Measurements from ENCODE around the gene TSPAN16.

Gene TSPAN16

DNA sequence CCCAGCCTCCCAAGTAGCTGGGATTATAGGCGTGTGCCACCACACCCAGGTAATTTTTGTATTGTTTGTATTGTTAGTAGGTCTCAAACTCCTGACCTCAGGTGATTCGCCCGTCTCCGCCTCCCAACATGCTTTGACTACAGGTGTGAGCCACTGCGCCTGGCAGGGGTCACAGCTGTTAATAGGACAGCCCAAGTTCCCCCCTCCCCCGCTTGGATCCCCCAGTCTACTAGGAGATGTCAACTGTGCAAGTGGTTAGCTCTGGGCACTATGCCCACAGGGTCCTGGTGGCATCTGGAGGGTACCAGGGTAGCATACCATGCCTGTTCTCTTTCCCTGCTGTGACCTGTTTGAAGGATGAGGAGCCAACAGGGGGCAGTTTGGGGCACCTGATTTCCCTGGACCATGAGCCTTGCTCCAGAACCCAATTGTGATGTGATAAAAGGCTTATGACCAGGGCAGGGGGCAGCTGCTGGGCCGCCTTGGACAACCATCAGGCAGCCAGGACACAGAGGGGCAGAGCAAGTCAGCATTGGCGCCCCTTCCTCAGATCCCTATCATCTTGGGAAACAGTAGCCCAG lies at the start of gene TSPAN16:
Gene TSPAN16 (plus strand): TSS at position 496 of the 581 bp plus-strand sequence. CDS start 138 bp downstream, outside the sequence.
- no peak for DNase-seq (ENCODE audit: low read depth in 2 of 2)

DNA sequence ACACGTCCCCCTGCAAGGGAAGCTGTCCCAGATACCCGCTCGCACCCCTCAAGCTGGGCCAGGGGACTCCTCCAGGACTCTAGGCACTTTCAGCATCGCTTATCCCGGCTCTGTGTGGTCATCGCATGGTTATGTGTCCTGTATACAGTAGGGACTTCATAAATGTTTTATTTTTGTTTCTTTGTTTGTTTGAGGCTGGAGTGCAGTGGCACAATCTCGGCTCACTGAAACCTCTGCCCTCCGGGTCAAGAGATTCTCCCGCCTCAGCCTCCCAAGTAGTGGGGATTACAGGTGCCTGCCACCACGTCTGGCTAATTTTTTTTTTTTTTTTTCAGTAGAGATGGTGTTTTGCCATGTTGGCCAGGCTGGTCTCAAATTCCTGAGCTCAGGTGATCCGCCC lies 49.0 kb upstream of the TSPAN16 start:
- no peak for DNase-seq (ENCODE audit: low read depth in 2 of 2)

DNA sequence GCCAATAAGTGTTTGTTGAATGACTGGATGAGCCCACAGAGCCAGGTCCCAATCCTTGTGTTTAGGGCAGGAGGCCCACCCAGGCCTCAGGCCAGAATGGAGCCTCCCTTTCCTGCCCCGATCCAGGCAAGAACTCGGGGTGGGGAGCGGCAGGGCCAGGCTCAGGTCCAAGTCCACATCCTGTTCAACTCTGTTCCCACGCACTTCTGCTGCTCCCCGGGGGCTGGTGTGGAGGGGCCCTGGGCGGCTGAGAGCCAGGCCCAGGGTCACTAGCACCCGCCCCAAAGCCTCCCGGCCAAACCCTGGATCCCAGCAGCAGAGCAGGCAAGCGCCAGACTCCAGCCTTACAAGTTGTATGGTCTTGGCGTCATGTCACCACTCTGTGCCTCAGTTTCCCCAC lies 48.6 kb upstream of the TSPAN16 start:
- DNase-seq (ENCODE audit: low read depth in 2 of 2): no peak

- DNase-seq (ENCODE audit: low read depth in 2 of 2): no peak
Measured at GRCh38 chr19:11247934-11248333, 48.0 kb upstream of the TSPAN16 start.

GRCh38 chr19:11248852-11249251 lies 47.1 kb upstream of the TSPAN16 start:
- no peak for DNase-seq (ENCODE audit: low read depth in 2 of 2)

DNA sequence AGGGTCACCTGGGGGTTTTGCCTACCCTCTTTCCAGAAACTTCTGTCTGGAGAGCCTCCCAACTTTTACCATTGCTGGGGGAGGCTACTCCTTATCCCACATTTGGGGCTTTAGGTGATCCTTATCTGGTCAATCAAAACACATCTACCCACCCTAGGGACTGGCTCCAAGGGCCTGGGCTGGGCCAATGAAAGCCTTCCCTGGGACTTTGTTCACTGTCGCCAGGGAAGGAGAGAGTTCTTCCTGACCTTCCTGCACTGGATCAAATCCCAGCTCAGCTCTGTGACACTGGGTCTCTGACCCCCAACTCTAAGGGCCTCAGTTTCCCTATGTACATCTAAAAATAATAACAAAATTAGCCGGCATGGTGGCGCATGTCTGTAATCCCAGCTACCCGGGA lies 44.7 kb upstream of the TSPAN16 start:
- DNase-seq (ENCODE audit: low read depth in 2 of 2): no peak

DNA sequence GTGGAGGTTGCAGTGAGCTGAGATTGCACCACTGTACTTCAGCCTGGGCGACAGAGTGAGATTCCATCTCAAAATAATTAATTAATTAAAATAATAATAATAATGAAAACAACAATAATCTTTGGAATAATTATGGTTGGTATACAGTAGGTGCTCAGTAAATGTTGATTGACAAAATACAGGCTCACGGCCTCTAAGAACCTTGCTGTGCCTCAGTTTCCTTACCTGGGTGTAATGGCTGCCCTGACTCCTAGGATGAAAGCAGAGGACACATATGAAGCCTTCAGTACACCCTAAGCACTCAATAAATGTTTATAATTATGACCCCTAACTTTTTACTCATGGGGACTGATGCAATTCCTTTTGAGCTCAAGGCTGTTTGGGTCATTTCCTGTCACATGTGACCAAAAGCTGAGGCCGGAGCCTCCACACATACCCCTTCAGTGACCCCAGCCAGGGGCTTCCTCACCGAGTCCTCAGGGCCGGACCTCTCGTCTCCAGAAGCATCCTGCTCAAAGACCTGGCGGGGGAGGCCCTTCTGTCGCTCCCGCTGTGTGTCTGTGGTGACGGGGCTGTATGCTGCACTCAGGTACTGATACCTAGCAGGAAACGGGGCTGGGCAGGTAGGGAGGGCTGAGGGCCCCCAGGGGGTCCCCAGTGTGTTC lies 44.2 kb upstream of the TSPAN16 start:
- DNase-seq (ENCODE audit: low read depth in 2 of 2): no peak

GRCh38 chr19:11252665-11253355 lies 43.1 kb upstream of the TSPAN16 start:
- no peak for DNase-seq (ENCODE audit: low read depth in 2 of 2)

GRCh38 chr19:11254666-11255065 lies 41.3 kb upstream of the TSPAN16 start:
- DNase-seq (ENCODE audit: low read depth in 2 of 2): no peak

DNA sequence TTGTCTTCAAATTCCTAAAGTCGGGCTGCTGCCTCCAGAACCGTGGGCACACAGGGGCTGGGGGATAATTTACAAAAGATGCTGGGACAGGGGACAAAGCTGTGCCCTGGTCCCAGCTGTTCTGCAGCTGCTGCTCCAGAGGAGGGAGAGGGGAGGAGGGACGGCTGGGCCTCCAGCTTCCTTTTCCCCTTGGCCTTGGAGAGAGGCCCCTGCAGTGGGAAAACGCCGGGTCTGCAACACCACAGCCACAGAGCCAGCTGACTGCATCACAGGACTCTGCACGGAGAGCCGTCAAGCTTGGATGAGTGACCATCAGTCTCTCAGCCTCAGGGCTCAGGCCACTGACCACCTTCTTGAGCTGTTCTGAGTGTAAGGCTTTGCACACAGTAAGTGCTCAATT lies 39.8 kb upstream of the TSPAN16 start:
- no peak for DNase-seq (ENCODE audit: low read depth in 2 of 2)

- no peak for DNase-seq (ENCODE audit: low read depth in 2 of 2)
Measured at GRCh38 chr19:11257846-11258380, 38.0 kb upstream of the TSPAN16 start.

DNA sequence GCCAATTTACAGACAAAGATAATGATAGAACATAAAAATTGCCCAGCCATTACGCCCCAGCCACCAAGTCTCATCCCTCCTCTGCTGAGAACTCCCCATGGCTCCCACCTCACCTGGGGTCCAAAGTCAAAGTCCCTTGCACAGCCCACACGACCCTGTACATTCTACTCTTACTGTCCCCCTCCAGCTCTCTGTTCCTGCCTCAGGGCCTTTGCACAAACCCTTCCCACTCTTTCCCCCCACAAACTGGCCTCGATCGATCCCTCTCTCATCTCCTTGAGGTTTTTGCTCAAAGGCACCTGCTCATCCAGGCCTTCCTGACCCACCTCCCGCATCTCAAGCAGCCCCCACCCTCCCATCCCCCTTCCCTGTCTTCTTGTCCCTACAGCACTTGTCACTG lies 35.0 kb upstream of the TSPAN16 start:
- DNase-seq (ENCODE audit: low read depth in 2 of 2): no peak

DNA sequence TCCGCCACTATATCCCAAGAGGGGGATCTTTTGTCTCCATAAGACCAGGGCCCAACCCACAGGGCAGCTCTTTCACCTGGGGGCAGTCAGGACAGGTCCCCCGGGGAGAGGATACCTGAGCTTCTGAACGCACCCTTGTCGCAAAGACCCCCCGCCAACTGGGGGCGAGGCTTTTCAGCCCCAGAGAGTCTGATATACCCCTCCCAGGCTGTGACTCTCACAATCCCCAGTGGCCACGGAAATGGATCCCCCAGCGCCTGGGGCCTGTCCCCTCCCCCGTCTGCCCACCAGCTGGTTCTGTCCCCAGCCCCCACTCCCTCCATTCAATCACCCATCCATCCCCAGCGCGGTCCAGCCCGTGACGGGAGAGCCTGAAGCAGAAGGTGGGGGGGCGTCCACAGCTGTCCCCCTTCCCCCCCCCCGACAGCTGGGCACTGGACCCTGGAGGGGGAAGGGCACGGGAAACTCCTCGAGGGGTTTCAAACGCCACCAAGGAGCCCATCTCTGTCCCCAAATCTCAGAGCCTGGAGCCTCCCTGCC lies 34.5 kb upstream of the TSPAN16 start:
- DNase-seq (ENCODE audit: low read depth in 2 of 2): no peak

DNA sequence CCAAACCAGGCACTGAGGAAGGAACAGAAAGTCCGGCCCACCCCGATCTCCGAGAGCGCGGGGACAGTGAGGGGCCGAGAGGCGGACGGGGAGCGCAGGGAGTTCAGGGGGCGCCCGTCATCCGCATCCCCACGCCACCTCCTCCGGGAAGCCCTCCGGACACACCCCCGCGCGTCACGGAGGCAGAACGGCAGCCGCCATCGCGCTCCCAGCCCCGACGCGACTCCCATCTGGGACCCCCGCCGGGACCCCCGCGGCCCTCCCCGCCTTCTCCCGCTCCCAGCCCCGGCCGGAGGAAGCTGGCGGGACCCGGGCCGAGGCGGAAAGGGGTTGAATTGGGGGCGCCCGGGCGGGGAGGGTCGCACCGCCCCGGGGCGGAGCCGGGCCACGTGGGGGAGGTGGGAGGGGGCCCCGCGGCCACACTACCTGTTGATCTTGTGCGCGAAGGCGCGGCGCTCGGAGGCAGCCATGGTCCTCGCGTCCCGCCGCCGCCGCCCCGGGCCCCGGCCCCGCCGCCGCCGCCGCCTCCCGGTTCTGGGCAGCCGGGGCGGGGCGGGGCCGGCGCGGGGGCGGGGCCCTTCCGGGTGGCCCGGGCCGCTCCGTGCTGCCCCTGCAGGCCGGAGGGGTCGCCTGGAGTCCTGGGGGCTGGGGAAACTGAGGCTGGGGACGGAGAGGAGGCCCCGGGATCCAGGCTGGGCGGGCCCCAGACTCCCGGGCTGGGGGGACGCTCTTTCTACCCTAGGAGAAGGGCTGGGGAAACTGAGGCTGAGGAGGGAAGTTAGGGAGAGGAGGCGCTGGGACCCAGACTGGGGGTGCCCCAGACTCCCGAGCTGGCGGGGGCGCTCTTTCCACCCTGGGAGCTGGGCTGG lies 33.8 kb upstream of the TSPAN16 start, which contains the start of gene DOCK6:
Gene DOCK6 (minus strand): TSS at position 554 of the 869 bp plus-strand sequence. CDS start 84 bp downstream, at position 470.
- DNase-seq (ENCODE audit: low read depth in 2 of 2): peak in 1 of 2 experiments; percentile 14

- DNase-seq (ENCODE audit: low read depth in 2 of 2): no peak
Measured at GRCh38 chr19:11263726-11264125, 32.2 kb upstream of the TSPAN16 start.

DNA sequence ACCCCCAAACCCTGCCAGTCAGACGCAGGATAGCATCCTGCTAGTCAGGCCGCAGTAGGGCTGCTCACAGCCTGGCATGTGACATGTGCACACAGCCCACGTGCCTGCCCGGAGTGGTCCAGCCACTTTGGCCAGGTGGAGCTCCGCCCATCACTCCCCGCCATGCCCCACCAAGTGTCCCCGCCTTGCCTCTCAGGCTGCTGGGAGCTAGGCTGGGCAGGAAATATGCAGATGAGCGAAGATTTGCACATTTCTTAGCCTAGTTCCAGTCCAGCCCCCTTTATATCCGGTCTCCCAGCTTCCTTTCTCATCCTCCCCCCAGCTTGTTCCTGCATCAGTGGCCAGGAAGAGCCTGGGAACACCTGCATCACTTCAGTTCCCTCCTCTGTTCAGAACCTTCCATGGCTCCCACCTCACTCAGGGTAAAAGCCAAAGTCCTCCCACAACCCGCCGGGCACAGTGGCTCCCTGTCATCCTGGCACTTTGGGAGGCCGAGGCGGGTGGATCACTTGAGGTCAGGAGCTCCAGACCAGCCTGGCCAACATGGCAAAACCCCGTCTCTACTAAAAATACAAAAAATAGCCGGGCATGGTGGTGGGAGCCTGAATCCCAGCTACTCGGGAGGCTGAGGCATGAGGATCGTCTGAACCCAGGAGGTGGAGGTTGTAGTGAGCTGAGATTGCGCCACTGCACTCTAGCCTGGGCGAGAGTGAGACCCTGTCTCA lies 31.3 kb upstream of the TSPAN16 start:
- DNase-seq (ENCODE audit: low read depth in 2 of 2): no peak

DNA sequence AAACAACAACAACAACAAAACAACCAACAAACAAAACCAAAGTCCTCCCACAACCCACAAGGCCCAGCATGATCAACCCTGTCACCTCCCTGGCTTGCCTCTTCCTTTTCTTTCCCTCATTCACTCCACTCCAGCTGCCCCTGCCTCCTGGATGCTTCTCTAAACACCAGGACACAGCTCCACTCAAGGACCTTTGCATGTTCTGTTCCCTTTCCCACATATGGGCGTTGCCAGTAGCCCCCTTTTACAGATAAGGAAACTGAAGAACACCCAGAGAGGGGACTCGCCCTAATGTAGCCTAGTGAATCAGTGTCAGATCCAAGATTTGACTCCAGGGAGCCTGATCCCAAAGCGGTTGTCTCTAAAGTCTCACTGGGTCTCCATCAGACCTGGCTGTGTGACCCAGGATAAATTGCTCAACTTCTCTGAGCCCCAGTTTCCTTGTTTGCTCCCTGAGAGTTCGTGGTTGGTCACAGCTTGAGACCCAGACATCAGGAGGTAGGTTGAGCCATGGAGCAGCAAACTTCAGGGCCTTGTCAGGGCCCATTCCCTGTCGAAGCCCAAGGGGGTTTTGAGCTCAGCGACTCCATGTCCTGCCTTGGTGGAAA lies 30.7 kb upstream of the TSPAN16 start:
- DNase-seq (ENCODE audit: low read depth in 2 of 2): no peak

DNA sequence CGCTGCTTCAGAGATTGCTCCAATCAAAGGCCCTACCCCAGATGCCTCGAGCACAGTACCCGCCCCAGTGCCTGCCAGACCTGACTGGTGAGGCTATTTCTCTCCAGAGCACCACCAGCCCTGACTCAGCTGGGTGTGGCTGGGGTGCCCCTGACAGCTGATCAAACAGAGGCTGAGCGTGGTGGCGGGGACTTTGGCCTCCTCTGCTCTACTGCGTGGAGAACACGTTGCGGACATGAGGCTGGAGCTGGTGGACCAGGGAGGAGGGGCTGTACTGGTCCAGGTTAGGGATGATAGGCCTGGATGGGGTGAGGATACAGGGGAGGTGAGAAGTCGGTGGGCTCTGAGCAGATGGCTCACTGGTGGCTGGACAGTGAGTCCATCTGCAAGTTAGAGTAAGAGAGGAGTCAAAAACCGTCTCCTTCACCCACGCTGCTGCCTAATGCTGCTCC lies 30.1 kb upstream of the TSPAN16 start:
- no peak for DNase-seq (ENCODE audit: low read depth in 2 of 2)

DNA sequence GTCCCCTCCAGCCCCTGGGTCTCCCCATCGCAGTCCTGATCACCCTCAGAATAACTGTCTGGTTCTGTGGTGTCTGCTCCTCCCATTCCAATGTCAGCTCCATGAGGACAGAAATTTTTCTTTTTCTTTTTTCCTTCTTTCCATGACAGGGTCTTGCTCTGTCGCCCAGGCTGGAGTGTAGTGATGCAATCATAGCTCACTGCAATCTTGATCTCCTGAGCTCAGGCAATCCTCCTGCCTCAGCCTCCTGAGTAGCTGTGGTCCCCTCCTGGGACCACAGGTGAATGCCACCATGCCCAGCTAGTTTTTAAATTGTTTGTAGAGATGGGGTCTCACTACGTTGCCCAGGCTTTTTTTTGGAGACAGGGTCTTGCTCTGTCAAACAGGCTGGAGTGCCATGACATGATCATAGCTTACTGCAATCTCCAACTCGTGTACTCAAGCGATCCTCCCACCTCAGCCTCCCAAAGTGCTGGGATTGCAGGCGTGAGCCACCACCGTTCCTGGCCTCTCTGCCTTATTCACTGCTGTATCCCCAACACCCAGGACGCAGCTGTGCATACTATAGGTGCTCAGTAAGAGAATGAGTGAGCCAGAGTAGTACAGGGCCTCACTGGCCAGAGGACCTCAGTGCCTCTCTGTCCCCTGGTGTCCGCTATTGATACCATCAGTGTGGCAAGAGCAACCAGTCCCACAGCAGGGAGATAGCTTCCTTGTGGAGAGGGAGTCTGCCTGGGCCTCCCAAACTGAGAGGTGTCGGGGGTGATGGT lies 28.5 kb upstream of the TSPAN16 start:
- DNase-seq (ENCODE audit: low read depth in 2 of 2): no peak
